Fibroblast of upper back skin (primary cell): ENCODE measurements around the gene CADPS.

ENCODE experiments used
- DNase-seq: peaks from one replicate; pipeline ENCODE4 v3.0.0-alpha.2; 2013

CADPS gene

DNA sequence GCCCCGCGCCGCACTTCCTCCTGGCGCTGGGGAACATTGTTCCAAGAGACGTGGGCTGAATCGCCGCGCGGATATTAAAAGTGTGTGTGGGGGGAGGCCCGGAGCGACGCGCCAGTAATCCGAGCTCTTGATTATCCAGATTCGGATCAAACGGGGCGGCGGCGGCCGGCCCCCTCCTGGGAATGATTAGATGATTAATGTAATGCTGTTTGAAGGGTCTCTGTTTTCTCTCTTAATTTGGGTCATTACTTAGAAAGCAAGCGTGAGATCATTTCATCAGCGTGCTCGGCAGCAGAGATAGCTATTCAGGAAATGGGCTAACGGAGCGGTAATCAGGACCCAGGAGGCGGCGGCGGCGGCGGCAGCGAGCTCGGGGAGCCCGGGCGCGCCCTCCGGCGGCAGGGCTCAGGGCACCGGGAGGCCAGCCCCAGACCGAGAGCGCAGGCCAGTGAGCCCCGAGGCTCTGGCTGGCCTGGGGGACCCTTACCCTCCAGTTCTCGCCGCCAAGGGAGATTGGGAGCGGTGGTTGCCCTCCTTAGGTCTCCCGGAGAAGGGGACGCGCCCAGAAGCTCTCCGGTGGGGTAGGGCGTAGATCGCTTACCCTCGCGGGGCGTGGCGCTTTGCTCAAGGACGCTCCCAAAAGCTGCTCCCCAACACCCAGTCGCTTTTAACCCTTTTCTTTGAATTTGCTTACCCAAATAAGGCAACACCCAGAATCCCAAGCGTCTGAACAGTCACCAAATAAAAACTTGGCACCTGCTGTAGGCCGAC lies 506.3 kb downstream of the CADPS start:
- DNase-seq, result peak; percentile 10

DNA sequence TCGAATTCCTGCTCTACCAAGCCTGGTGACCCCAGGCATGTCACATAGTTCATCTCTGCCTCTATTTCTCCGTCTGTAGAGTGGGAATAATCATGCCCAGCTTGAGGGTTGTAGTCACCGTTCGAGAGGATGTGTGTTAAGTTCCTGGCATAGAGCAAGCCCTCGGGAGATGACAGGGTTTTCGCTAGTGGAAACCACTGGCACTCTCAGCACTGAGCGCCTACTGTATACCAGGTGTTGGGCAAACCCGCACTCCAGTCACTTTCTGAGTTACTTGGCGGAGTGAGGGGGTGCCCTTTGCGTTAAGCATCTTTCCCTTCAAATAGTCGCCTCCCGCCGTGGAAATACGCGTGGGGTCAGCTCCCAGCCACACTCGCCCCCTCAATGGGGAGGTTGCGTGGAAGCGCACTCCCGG lies 506.9 kb downstream of the CADPS start:
- DNase-seq, result no peak

GRCh38 chr3:62367763-62368195 lies 507.4 kb downstream of the CADPS start:
- no peak for DNase-seq

DNA sequence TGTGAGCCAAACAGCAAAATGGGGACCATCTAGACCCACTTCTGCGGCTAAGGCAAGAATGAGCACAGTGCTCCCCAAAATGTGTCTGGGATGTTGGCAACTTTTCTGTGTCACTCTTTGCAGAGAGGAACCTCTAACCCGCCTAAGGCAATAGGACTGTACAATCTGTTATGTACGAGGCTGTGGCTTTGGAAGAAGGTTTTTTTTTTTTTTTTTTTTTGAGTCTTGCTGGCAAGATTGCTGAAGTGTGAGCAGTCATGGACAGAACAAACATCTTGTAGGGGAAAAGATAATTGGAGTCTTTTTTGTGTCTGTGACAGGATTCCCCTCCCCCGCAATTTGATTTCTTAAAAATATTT lies 509.1 kb downstream of the CADPS start:
- DNase-seq, result no peak

DNA sequence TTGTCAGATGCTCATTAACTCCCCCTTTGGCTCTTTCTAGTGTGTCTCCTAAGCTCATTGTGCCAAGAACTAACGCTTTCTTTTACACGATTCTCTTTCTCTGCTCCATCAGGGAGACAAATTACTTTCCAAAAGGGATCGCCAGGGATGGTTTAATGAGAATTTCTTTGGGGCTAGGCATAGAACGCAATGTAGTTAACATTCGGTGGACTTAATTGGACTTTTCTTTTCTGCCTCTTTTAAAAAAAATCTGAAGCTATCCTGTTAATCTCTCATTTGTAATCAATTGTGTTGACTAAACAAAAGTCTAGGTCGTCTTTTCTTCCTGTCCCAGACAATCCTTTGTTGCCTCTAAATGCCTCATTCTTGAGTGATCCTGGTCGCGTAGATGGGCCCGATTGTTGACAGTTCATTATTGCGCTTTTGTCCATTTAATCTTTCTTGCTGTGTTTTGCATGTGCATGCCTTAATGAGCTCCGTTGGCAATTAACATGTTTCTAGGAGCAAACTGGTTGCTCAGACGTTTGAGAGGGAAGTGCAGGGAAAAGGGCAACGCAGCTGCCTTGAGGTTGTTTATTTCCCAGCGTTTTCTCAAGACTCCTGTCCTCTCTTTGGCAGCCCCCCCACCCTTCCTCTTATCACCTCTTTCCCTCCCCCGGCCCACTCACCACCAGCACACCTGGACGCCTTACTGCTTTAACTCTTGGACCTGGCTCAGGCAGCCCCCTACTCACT lies 509.7 kb downstream of the CADPS start:
- DNase-seq, result no peak

GRCh38 chr3:62364191-62364590 lies 511.0 kb downstream of the CADPS start:
- DNase-seq, result no peak

- DNase-seq, result no peak
These were observed 511.9 kb downstream of the CADPS start for GRCh38 chr3:62363275-62363674.

GRCh38 chr3:62361824-62362223 lies 513.4 kb downstream of the CADPS start:
- no peak for DNase-seq

- DNase-seq, result no peak
These were observed 514.0 kb downstream of the CADPS start for GRCh38 chr3:62361261-62361660.

DNA sequence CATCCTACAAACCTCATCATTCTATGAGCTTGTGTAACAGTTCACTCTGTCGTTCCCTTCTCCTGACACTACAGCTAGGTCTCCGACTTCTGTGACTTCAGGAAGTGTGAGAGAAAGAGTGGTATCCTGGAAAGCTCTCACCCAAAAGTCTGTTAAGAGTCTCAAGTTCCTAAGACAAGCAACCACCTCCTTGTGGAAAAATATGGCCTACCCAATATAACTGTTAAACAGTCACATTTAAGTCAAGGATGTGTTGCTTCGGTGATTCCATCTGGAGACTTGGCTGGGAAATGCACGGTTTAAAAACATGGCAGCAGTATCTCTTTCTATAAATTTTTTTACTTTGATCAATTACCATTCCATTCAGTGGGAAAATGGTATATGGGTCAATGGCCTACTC lies 515.7 kb downstream of the CADPS start:
- no peak for DNase-seq

DNA sequence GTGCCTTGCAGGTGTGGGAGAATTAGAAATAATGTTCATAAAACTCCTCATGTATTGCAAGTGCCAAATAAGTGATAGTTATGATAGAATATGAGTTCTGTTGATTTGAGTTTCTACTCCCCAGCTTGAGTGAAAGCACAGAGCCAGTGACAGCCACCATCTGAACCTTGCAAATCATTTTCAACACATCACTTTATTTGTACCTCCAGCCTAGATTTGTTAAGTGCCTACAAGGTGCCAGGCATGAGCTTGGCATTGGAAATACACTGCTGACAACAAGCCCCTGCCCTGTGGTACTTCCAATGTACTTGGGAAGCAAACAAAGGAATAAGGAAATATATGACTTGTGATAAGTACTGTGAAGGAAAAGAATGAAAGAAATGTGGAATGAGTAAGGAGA lies 518.9 kb downstream of the CADPS start:
- DNase-seq, result no peak

GRCh38 chr3:62355703-62356102 lies 519.5 kb downstream of the CADPS start:
- DNase-seq, result no peak
